Fibroblast of skin of scalp (primary cell): ENCODE results near the gene CH25H.

ENCODE experiments used
- DNase-seq: peaks from one replicate; pipeline ENCODE4 v3.0.0-alpha.2; 2013

CH25H gene

GRCh38 chr10:89228962-89229361, 21.8 kb upstream of the CH25H start:
- DNase-seq = no peak

DNA sequence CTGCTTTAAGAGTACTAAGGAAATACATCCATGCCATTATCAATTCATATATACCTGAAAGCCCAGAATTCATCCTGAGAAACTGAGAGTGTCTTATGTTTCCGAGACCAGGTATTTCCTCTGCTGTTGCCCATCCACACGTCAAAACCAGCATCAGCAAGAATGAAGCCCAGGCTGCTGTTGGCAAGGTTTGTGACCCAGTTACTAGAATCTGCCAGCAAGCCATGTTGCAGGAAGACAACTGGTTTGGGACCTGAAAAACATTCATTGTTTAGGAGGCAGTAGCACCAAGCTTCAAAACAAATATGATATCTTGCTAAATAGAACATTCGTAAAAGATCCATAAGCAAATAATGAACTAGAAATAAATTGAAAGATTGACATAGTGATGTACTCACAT, 21.0 kb upstream of the CH25H start:
- no peak for DNase-seq

DNA sequence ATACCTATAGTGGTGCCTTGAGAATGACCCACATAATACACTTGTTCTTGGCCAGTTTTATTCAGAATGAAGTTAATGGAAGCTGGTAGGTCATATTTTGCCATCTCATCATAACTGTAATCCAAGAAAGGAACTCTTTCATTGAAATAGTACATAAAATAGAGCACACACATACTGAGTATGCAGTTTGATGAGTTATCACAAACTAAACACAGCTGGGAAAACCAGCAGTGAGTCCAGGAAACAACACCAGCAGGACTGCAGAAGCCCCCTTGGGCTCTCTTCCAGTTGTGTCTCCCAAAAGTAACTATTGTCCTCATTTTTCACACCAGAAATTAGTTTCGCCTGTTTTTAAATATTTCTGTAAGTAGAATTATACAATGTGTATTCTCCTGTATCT, 19.8 kb upstream of the CH25H start:
- DNase-seq = no peak

DNA sequence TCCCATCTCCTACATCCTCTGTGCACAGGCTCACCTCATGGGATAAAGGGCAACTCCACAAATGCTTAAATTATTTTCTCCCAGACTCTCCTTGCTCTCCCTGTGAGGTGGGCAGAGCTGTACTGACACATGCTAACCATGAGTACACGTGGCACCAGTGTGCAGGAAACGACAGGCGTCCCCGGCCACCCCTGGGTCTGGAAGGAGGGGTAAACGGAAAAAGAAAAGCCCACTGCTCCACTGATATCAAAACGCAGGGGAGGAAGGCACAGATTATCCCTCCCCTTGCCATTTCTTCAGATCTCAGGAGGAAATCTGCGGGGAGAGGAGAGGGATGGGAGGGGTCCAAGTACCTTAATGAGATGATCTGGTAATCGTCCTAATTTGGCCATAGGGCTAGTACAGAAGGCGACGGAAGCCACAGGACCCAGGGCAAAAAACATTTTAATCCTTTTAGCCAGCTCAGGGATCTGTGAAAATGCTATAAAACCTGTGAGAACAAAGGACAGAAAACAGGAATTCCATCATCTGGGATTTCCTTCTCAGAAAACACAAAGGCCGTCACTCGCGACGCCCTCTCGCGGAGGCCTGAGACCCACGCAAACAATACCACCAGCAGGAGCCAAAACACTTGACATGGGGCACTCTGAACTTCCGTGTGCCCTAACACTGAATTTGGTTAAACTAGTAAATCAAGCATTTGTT, 17.8 kb upstream of the CH25H start:
- no peak for DNase-seq

DNA sequence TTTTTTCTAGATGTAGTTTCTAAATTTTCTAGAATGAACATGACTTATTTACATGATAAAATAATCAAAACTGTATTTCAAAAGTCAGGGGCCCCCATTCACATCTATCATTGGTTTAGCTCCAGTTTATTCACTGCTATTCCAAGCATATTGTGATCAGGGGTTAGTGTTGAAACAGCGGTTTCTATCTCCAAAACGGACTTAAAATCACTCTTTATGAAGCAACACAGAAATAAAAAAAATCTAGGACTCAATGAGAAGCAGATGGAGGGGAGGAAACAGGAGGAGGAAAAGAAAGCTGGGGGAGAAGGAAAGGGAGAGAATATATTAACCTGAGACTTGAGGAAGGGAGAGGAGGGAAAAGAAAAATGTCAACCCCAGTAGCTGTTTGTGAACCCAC, 14.8 kb upstream of the CH25H start:
- DNase-seq = no peak

DNA sequence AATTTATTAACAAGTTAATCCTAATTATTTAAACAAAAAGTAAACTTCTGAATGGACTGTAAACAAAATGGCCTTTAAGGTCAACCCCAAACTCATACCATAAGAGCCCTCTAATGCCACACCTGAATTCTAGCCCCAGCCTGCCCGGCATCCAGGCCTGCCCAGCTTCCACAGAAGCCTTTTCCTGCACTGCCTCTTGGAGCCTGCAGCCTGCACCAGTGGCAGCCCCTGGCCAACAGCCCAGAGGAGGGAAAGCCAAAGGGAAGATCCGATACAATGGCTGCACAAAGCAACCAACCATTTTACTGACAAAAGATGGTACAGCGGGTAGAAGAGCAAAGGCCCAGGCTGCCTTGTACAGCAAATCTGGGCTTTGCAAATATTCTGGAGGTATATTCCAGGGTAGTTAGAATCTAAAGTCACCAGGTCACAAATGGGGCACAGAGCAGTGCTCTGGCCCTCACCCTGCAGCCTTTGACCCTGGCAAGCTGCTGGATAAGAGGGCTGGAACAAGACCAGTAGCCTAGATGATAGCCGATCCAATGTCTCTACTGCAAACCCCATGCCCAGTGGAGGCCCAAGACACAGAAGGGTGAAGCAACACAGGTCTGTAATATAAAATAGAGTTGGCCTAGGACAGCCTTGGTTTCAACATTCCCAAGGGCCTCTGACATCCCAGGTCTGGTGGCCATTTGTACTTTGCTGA, 12.5 kb upstream of the CH25H start:
- no peak for DNase-seq

- peak; percentile 67 for DNase-seq
These were observed 10.2 kb upstream of the CH25H start for GRCh38 chr10:89217057-89217990.

DNA sequence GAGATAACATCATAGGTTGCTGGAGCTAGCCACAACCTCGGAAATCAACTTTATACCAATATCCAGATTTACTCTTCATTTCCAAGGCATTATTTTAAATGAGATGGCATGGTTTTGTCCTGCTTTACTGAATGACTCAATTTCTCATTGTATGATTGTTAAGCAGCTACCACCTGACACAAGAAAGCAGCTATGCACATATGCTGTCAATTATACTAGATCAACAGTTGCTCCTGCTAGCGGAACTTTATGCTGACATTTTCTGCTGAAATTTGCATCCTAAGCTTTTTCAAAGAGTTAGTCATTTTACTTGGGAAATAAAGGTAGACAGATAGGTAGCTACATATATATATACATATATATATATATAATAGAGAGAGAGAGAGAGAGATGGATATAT, 8.9 kb upstream of the CH25H start:
- DNase-seq = no peak

DNA sequence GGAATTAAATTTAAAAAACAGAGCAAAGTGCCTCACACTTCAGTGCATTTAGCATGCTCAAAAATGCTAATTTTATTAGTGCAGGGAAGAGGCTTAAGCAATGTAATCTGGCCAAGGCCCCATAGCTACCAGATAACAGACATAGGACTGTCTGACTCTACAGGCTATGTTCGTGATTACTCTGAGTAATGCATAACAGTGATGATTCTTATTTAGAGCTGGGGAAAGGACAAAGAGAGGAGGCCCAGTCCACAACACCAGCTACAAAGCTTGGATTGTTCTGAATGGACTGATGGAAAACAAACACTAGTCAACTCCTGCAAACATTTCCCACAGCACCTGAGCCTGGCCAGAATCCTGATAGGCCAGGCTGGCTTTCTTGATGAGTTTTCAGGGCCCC, 8.4 kb upstream of the CH25H start:
- DNase-seq = no peak

GRCh38 chr10:89214566-89215165, 7.5 kb upstream of the CH25H start:
- DNase-seq = no peak

- DNase-seq = peak; percentile 55
These were observed 6.2 kb upstream of the CH25H start for GRCh38 chr10:89213191-89213808.

- no peak for DNase-seq
These were observed 3.8 kb upstream of the CH25H start for GRCh38 chr10:89210794-89211425.

DNA sequence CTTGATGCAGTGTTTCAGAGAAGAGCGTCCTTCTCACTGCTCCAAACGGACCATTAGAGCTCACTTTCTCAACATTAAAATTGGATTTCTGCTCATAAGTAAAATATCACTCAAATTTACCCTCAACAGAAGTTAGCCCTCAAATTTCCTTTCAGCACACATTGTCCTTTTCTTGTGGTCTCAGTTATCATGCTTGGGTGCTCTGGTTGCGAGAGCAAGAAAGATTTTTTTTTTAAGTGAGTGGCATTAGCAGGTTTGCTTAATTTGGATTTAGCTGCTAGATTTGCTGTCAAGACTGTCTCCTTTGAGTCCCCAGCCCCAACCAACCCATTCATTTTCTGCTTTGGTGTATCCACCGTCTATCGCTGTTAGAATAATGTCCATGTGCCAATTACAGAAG, 2.6 kb upstream of the CH25H start:
- no peak for DNase-seq

DNA sequence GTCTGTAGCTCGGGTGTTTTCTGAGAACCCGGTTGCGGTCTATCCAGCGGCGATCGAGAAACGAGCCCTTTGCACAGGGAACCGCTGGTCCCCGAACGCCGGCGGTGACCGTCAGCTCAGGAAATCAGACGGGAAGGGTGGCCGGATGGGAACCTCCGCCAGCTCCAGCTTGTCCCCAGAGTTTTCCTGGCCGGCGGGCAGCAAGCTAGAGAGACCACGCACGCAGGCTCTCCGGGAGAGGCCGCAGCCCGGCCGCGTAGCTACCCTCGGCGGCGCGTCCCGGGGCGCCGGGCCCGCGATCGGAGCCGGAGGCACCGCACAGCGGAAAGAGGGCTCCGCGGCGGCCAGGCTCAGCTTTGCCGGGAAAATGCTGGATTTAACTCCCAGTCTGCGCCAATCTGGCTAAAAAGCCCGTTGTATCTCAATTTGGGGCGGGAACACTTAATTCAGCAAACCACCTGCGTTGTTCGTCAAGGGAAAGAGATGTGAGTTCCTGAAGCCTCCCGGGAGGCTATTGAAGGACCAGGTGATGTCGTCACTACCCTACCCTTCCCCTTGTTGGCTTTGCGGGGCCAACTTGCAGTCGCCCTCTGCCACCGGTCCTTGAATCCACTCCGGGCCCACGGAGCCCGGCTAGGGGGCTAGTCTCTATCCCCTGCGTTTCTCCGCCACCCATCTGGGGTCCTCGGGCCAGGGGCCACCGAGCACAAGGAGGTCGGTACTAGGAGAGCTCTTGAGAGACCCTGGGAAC, 859 bp upstream of the CH25H start:
- peak; percentile 33 for DNase-seq

- DNase-seq = no peak
These were observed 526 bp downstream of the CH25H start for GRCh38 chr10:89206402-89207180.

GRCh38 chr10:89204621-89205185, 2.4 kb downstream of the CH25H start:
- peak; percentile 65 for DNase-seq

GRCh38 chr10:89203237-89203636, 3.9 kb downstream of the CH25H start:
- DNase-seq = peak; percentile 64

- DNase-seq = no peak
These were observed 5.1 kb downstream of the CH25H start for GRCh38 chr10:89202033-89202425.

GRCh38 chr10:89201345-89202032, 5.6 kb downstream of the CH25H start:
- peak; percentile 44 for DNase-seq
